ENCODE results near the gene CNNM2. TPM values are rescaled to one million over a fixed set of nuclear protein-coding genes. Genes with fewer than 3 reads are reported as not detected.

The CNNM2 gene
- 3.6 and 4.7 TPM in 2 replicates for total RNA-seq (2014; rRNA removed; shearing (Covaris generic))
- 4.5 and 5.2 TPM in 2 replicates for polyA plus RNA-seq (2015; cell fraction: cytosol; rRNA removed)
- 5.9 and 7.9 TPM in 2 replicates for polyA plus RNA-seq (2015; cell fraction: nucleus; rRNA removed)

- peak; percentile 100 for DNase-seq (ENCODE audit: low read depth)
Observed at GRCh38 chr10:102917962-102918816, at the start of gene CNNM2. CNNM2 (plus strand) TSS chr10:102918294; CDS start chr10:102918481, 187 bp downstream.

- no peak for DNase-seq (ENCODE audit: low read depth)
Observed at GRCh38 chr10:102868911-102869257, 49.2 kb upstream of the CNNM2 start.

GRCh38 chr10:102869258-102870198 is 48.6 kb upstream of the CNNM2 start, which contains the start of gene AS3MT:
AS3MT (plus strand) TSS chr10:102869470; CDS start chr10:102869593, 123 bp downstream.
- no peak for DNase-seq (ENCODE audit: low read depth)

- DNase-seq (ENCODE audit: low read depth): no peak
Observed at GRCh38 chr10:102870221-102870620, 47.9 kb upstream of the CNNM2 start.

- DNase-seq (ENCODE audit: low read depth): no peak
Observed at GRCh38 chr10:102872163-102872562, 45.9 kb upstream of the CNNM2 start.

GRCh38 chr10:102876747-102877153 is 41.3 kb upstream of the CNNM2 start:
- DNase-seq (ENCODE audit: low read depth): no peak

GRCh38 chr10:102878629-102879028 is 39.5 kb upstream of the CNNM2 start:
- no peak for DNase-seq (ENCODE audit: low read depth)

- no peak for DNase-seq (ENCODE audit: low read depth)
Observed at GRCh38 chr10:102880256-102880655, 37.8 kb upstream of the CNNM2 start.

- DNase-seq (ENCODE audit: low read depth): no peak
Observed at GRCh38 chr10:102888048-102888447, 30.0 kb upstream of the CNNM2 start.

GRCh38 chr10:102894466-102895213 is 23.5 kb upstream of the CNNM2 start:
- no peak for DNase-seq (ENCODE audit: low read depth)

- no peak for DNase-seq (ENCODE audit: low read depth)
Observed at GRCh38 chr10:102900006-102900405, 18.1 kb upstream of the CNNM2 start.

GRCh38 chr10:102904346-102904745 is 13.7 kb upstream of the CNNM2 start:
- DNase-seq (ENCODE audit: low read depth): no peak

GRCh38 chr10:102906507-102906906 is 11.6 kb upstream of the CNNM2 start:
- DNase-seq (ENCODE audit: low read depth): no peak

- DNase-seq (ENCODE audit: low read depth): no peak
Observed at GRCh38 chr10:102914781-102915180, 3.3 kb upstream of the CNNM2 start.

- no peak for DNase-seq (ENCODE audit: low read depth)
Observed at GRCh38 chr10:102916173-102916572, 1.9 kb upstream of the CNNM2 start.

- peak; percentile 22 for DNase-seq (ENCODE audit: low read depth)
Observed at GRCh38 chr10:102917314-102917961, 656 bp upstream of the CNNM2 start.

- no peak for DNase-seq (ENCODE audit: low read depth)
Observed at GRCh38 chr10:102918817-102919245, 737 bp downstream of the CNNM2 start.

- DNase-seq (ENCODE audit: low read depth): no peak
Observed at GRCh38 chr10:102919246-102919959, 1.3 kb downstream of the CNNM2 start.

GRCh38 chr10:102919992-102920739 is 2.1 kb downstream of the CNNM2 start:
- no peak for DNase-seq (ENCODE audit: low read depth)

All from HT1080 (cell line).